IMR-90 (cell line): Measurements from ENCODE around the gene WHRN.

ENCODE experiments used
- BHLHE40 ChIP-seq: fragments of 150-350 bp; IDR thresholded peaks from 2 replicates; pipeline ENCODE4 v1.6.1; 2016; ENCODE audit warnings: mild to moderate bottlenecking, low read depth, low read length
- CTCF ChIP-seq: conservative IDR thresholded peaks from 2 replicates; pipeline ENCODE4 v1.5.1; 2012; ENCODE audit warnings: mild to moderate bottlenecking, low read depth, low read length, improper control_type of control experiment
- ELK1 ChIP-seq: fragments of 150-350 bp; IDR thresholded peaks from 2 replicates; pipeline ENCODE4 v1.6.1; 2016; ENCODE audit warnings: low read depth, mild to moderate bottlenecking, low read length, moderate library complexity, borderline replicate concordance
- POLR2A ChIP-seq: IDR thresholded peaks from 2 replicates; pipeline ENCODE4 v1.6.1; 2012; ENCODE audit warnings: mild to moderate bottlenecking, low read depth, low read length
- RAD21 ChIP-seq: IDR thresholded peaks from 2 replicates; pipeline ENCODE4 v1.6.1; 2012; ENCODE audit warnings: low read length, improper control_type of control experiment
- RCOR1 ChIP-seq: IDR thresholded peaks from 2 replicates; pipeline ENCODE4 v1.6.1; 2012; ENCODE audit warnings: mild to moderate bottlenecking, low read length, improper control_type of control experiment; ENCODE audit not compliant: insufficient replicate concordance
- SMC3 ChIP-seq: fragments of 150-350 bp; IDR thresholded peaks from 2 replicates; pipeline ENCODE4 v1.6.1; 2016; ENCODE audit warnings: low read depth, mild to moderate bottlenecking, antibody characterized with exemption, low read length, moderate library complexity
- USF2 ChIP-seq: fragments of 150-350 bp; IDR thresholded peaks from 2 replicates; pipeline ENCODE4 v1.6.1; 2017; ENCODE audit warnings: mild to moderate bottlenecking, antibody characterized with exemption, low read length, low read depth

DNA sequence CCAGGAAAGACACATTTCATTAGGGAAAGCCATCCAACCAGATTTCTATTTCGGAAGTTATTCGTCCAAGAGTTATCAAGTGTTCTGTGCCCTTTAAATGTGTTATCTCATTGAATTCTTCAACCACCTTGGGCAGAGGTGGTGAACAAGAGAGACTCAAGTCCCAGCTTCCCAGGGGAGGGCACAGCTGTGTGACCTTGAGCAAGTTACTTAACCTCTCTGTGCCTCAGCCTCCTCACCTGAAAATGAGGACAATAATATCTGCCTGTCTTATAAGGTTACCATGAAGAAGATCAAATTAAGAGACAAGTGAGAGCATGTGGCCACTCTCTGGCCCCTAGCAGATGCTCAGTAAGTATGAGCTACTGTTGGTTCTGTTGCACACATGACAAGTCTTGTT, 37.4 kb downstream of the WHRN start:
- no peak for TF ChIP-seq POLR2A
- no peak for TF ChIP-seq CTCF
- TF ChIP-seq USF2: no peak
- no peak for TF ChIP-seq ELK1
- no peak for TF ChIP-seq SMC3
- no peak for TF ChIP-seq BHLHE40
- no peak for TF ChIP-seq RAD21
- TF ChIP-seq RCOR1: no peak
